PC-3 (cell line): ENCODE measurements around the gene LAMA5. TPM values are rescaled to one million over a fixed set of nuclear protein-coding genes. Genes with fewer than 3 reads are reported as not detected.

Experiments used
- ATAC-seq: fragments of 200-7000 bp; cut with Tn5 transposase; 2 replicates; pipeline ENCODE4 v1.9.1; 2020; ENCODE audit warnings: mild to moderate bottlenecking, moderate library complexity
- BruUV-seq: library from RNA; stranded (reverse); fragments of 400-500 nt; replicated peaks from 2 replicates; lab custom pipeline; 2021; lab: Mats Ljungman, UMichigan
- CTCF ChIA-PET: fragments of 300-600 bp; sonication (Branson Sonifier 250); formaldehyde crosslinking; loops from one replicate; lab custom pipeline; 2022; ENCODE audit warnings: antibody characterized with exemption; lab: Charles Lee
- POLR2A ChIA-PET: fragments of 300-600 bp; sonication (Branson Sonifier 250); formaldehyde crosslinking; loops from one replicate; lab custom pipeline; 2022; ENCODE audit warnings: antibody characterized with exemption; ENCODE audit not compliant: unreplicated experiment; lab: Charles Lee
- DNase-seq: peaks from one replicate; pipeline ENCODE4 v3.0.0-alpha.2; 2015
- H2AFZ ChIP-seq: fragments of 300-600 bp; sonication (generic); 2 replicates; pipeline ENCODE4 v1.6.0; 2016; ENCODE audit warnings: antibody characterized with exemption, low read length
- H3F3A ChIP-seq: fragments of 300-600 bp; sonication (generic); one replicate; pipeline ENCODE4 v1.6.0; 2017; ENCODE audit warnings: antibody characterized with exemption, low read length, control low read depth, mild to moderate bottlenecking; ENCODE audit not compliant: unreplicated experiment
- H3K27ac ChIP-seq: fragments of 300-600 bp; sonication (generic); 2 replicates; pipeline ENCODE4 v1.5.1; 2016; ENCODE audit warnings: mild to moderate bottlenecking, low read length
- H3K27me3 ChIP-seq: fragments of 300-600 bp; sonication (generic); 2 replicates; pipeline ENCODE4 v1.6.1; 2016; ENCODE audit warnings: low read length, mixed read lengths
- H3K36me3 ChIP-seq: fragments of 300-600 bp; sonication (generic); 2 replicates; pipeline ENCODE4 v1.6.1; 2016; ENCODE audit warnings: low read depth, mixed run types, low read length, mixed read lengths
- H3K4me1 ChIP-seq: fragments of 300-600 bp; sonication (generic); 2 replicates; pipeline ENCODE4 v1.5.1; 2016; ENCODE audit warnings: low read length; ENCODE audit not compliant: insufficient read depth
- H3K4me2 ChIP-seq: fragments of 300-600 bp; sonication (generic); 2 replicates; pipeline ENCODE4 v1.6.0; 2016; ENCODE audit warnings: low read length
- H3K4me3 ChIP-seq: fragments of 300-600 bp; sonication (generic); 2 replicates; pipeline ENCODE4 v1.5.1; 2016; ENCODE audit warnings: mild to moderate bottlenecking, low read length, mixed read lengths
- H3K79me2 ChIP-seq: fragments of 300-600 bp; sonication (generic); 2 replicates; pipeline ENCODE4 v1.6.1; 2017; ENCODE audit warnings: low read length, mixed read lengths
- H3K9ac ChIP-seq: fragments of 300-600 bp; sonication (generic); 2 replicates; pipeline ENCODE4 v1.6.0; 2016; ENCODE audit warnings: mild to moderate bottlenecking, low read length
- H3K9me2 ChIP-seq: fragments of 300-600 bp; sonication (generic); replicated peaks from 2 replicates; pipeline ENCODE4 v1.6.1; 2016; ENCODE audit warnings: mixed run types, low read length, mixed read lengths
- H3K9me3 ChIP-seq: fragments of 300-600 bp; sonication (generic); 2 replicates; pipeline ENCODE4 v1.6.1; 2016; ENCODE audit warnings: low read length, mixed read lengths
- H4K20me1 ChIP-seq: fragments of 300-600 bp; sonication (generic); 2 replicates; pipeline ENCODE4 v1.6.1; 2016; ENCODE audit warnings: low read length, mixed read lengths
- EZH2 ChIP-seq: fragments of 300-600 bp; sonication (generic); IDR thresholded peaks from one replicate; pipeline ENCODE4 v1.6.1; 2017; ENCODE audit warnings: antibody characterized with exemption, mild to moderate bottlenecking, low read length; ENCODE audit not compliant: unreplicated experiment
- EZH2phosphoT487 ChIP-seq: fragments of 300-600 bp; sonication (generic); IDR thresholded peaks from 2 replicates; pipeline ENCODE4 v1.6.1; 2018; ENCODE audit warnings: mild to moderate bottlenecking, antibody characterized with exemption, low read length, borderline replicate concordance
- intact Hi-C: fragments of 100-400 bp; cut with micrococcal nuclease; formaldehyde crosslinking; loops from 2 replicates; pipeline ENCODE4 v1.9.0; 2023
- total RNA-seq: library from RNA; depleted of rRNA; stranded (reverse); fragments of >200 nt; gene quantifications from 2 replicates; pipeline ENCODE4 v1.2.3, GENCODE V29; 2014
- TF ChIP-seq, protein P1 (sequence below): fragments of 300-600 bp; sonication (generic); conservative IDR thresholded peaks from 2 replicates; pipeline ENCODE4 v1.5.1; 2017; ENCODE audit warnings: antibody characterized with exemption, low read depth, mild to moderate bottlenecking, low read length

The LAMA5 gene
- total RNA-seq, 1 experiment from 2014 or later, result 196 TPM

DNA sequence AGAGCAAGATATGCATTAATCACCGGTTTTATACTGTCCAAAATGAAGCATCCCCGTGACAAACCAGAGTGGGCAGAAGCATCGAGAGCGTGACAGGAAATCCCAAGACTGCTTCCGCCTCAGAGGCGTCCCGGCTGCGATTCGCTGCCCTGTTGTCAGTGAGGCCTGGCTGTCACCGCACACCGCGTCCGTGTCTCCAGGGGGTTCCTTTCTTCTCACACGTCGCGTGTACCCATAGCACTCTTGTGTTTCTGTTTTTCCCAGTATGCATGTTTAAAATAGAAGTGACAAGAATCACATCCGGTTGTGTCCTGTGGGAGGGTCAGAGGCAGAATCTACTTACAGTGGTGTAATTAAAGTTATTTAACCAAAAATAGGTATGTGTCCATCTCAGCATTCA lies 72.6 kb downstream of the LAMA5 start:
- Histone ChIP-seq H3K4me2 (no peak overlapping the region), H3K4me3 (no peak overlapping the region), H3K9me2 (no peaks in the 10 kb centered on the region), H3K9ac (no peak overlapping the region), H3K9me3 (no peaks in the 10 kb centered on the region), H2AFZ (no peak overlapping the region), H3K36me3 (peaks cover 12% of the 10 kb centered on the region), H3K79me2 (no peaks in the 10 kb centered on the region), H3K27me3 (no peaks in the 10 kb centered on the region), H4K20me1 (no peaks in the 10 kb centered on the region), H3K27ac (no peak overlapping the region), H3F3A (no peaks in the 10 kb centered on the region), H3K4me1 (no peaks in the 10 kb centered on the region)
- DNase-seq (no peak), ATAC-seq (no peak)
- ChIA-PET POLR2A (no interaction called here), CTCF (no interaction called here)
- BruUV-seq, result TSS peak; percentile 57
- no peak for TF ChIP-seq EZH2
- intact Hi-C loops, result no loop called here

DNA sequence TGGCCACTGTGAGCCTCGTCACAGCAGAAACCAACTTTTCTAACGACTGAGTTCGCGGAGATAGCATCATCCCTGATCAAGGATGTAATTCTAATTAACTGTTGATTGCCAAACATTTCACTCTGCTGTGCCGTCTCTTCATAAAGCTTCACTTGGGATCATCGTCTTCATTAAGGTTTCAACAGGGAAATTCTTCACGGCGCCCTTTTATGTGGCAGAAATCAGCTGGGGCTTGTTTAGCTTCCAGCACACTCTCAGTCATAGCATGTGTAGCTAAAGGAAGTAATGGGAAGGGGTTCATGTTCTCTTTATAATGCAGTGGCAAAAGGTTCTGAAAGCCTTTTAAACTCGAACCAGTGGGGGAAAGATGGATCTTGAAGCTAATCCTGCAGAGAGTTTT lies 73.2 kb downstream of the LAMA5 start:
- H3K4me1 ChIP-seq, result no peaks in the 10 kb centered on the region
- no peaks in the 10 kb centered on the region for H3K27me3 ChIP-seq
- no peaks in the 10 kb centered on the region for H3F3A ChIP-seq
- intact Hi-C loops, result no loop called here
- no peaks in the 10 kb centered on the region for H3K9me2 ChIP-seq
- H3K4me2 ChIP-seq, result no peak overlapping the region
- no peak overlapping the region for H3K9ac ChIP-seq
- no peak overlapping the region for H2AFZ ChIP-seq
- TF ChIP-seq, protein P1, sequence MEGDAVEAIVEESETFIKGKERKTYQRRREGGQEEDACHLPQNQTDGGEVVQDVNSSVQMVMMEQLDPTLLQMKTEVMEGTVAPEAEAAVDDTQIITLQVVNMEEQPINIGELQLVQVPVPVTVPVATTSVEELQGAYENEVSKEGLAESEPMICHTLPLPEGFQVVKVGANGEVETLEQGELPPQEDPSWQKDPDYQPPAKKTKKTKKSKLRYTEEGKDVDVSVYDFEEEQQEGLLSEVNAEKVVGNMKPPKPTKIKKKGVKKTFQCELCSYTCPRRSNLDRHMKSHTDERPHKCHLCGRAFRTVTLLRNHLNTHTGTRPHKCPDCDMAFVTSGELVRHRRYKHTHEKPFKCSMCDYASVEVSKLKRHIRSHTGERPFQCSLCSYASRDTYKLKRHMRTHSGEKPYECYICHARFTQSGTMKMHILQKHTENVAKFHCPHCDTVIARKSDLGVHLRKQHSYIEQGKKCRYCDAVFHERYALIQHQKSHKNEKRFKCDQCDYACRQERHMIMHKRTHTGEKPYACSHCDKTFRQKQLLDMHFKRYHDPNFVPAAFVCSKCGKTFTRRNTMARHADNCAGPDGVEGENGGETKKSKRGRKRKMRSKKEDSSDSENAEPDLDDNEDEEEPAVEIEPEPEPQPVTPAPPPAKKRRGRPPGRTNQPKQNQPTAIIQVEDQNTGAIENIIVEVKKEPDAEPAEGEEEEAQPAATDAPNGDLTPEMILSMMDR, result no peak
- no peak overlapping the region for H3K4me3 ChIP-seq
- H3K79me2 ChIP-seq, result no peaks in the 10 kb centered on the region
- no TSS peak for BruUV-seq
- CTCF ChIA-PET, result no interaction called here
- H3K36me3 ChIP-seq, result peaks cover 12% of the 10 kb centered on the region
- DNase-seq (no peak), ATAC-seq (no peak)
- POLR2A ChIA-PET, result no interaction called here
- H3K27ac ChIP-seq, result no peak overlapping the region
- no peaks in the 10 kb centered on the region for H4K20me1 ChIP-seq
- no peaks in the 10 kb centered on the region for H3K9me3 ChIP-seq

DNA sequence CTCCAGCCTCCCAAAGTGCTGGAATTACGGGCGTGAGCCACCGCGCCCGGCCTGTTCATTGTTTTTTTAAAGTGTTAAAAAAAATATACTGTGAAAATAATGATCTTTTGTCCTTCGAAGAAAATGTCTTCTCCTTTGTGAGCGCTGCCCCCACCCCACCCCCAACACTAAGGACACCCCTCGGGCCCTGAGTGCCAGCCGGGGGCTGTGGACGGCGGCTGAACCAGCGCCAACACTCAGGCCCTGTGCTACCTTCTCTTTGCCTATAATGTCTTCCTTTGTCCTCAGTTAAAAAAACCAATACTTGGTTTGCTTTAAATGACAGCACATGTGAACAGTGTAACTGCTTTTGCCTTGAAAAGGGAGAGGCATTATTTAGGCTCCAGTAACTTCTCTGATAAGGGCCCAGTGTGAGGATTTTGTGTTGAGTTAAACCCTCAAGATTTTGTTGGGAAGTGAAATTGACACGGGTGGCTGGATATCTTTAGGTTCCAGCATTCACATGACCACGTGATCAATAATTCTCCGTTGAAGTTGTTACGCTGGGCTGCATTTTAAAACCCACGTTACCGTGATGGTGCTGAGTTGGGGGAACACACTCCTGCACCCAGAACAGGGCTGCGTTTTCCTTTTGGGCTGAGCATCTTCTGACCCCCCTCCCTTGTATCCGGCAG lies 73.9 kb downstream of the LAMA5 start:
- TF ChIP-seq EZH2phosphoT487 (no peak), EZH2 (no peak)
- intact Hi-C loops, result no loop called here
- Histone ChIP-seq H3K36me3 (peaks cover 12% of the 10 kb centered on the region), H3K4me3 (no peak overlapping the region), H3K4me1 (no peaks in the 10 kb centered on the region), H3K9me2 (no peaks in the 10 kb centered on the region), H3K27me3 (no peaks in the 10 kb centered on the region), H3K4me2 (no peak overlapping the region), H3K27ac (no peak overlapping the region), H3K9ac (no peak overlapping the region), H3F3A (no peaks in the 10 kb centered on the region), H2AFZ (no peak overlapping the region), H3K9me3 (no peaks in the 10 kb centered on the region), H3K79me2 (no peaks in the 10 kb centered on the region), H4K20me1 (no peaks in the 10 kb centered on the region)
- BruUV-seq, result no TSS peak
- ChIA-PET CTCF (no interaction called here), POLR2A (no interaction called here)
- DNase-seq, result no peak
- ATAC-seq, result no peak

DNA sequence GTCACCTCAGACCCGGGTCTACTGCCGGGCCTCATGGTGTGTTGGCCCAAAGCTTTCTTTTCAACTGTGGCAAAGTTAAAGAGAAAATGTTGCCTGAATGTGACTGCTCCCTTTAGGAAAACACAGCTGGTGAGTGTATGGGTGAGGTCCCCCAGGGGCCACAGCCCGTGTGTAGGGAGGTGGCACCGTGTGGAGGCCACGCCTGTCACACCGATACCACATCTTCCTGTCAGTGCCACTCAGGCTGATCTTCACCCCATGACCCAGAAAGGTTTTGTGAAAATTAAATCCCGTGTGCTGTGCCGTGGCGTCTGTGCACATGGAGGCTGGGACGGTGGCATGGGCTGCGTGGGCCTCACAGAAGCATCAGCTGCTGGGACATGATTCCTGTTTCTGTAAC lies 75.0 kb downstream of the LAMA5 start:
- Histone ChIP-seq H3K79me2 (no peaks in the 10 kb centered on the region), H3K4me2 (no peak overlapping the region), H4K20me1 (no peaks in the 10 kb centered on the region), H3K27ac (no peak overlapping the region), H3K9ac (no peak overlapping the region), H3K27me3 (no peaks in the 10 kb centered on the region), H3K9me3 (no peaks in the 10 kb centered on the region), H2AFZ (no peak overlapping the region), H3F3A (no peaks in the 10 kb centered on the region), H3K4me3 (no peak overlapping the region), H3K9me2 (no peaks in the 10 kb centered on the region), H3K4me1 (no peaks in the 10 kb centered on the region), H3K36me3 (peaks cover 12% of the 10 kb centered on the region)
- CTCF ChIA-PET, result no interaction called here
- POLR2A ChIA-PET, result no interaction called here
- BruUV-seq, result no TSS peak
- TF ChIP-seq EZH2 (no peak), EZH2phosphoT487 (no peak)
- DNase-seq (no peak), ATAC-seq (no peak)
- intact Hi-C loops, result no loop called here
